ENCODE data around the gene ANKRD11.

The ANKRD11 gene

DNA sequence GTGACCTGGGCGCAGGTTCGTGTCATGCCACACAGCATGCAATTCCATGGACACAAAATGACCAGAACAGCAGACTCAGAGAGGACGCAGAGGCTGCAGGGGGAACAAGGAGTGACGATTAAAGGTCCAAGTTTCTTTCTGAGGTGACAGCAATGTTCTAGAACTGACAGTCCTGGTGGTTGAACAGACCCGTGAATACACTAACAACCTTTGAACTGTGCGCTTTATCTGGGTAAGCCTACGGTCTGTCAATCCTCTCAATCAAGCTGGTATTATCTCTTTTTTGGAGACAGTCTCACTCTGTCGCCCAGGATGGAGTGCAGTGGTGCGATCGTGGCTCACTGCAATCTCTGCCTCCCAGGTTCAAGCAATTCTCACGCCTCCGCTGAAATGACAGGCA lies 138.7 kb downstream of the ANKRD11 start:
- no peak overlapping the region for H3K27ac ChIP-seq (ENCODE audit: low read depth, low read length)
- H3K4me2 ChIP-seq (ENCODE audit: low read length) = no peak overlapping the region
- peaks cover 5% of the 10 kb centered on the region; the same call in 1 of the 2 replicates for H3K36me3 ChIP-seq (ENCODE audit: control insufficient read depth, low read length)
- H3K79me2 ChIP-seq (ENCODE audit: control insufficient read depth, low read length) = peaks cover 98% of the 10 kb centered on the region
- H3K4me1 ChIP-seq (ENCODE audit: control insufficient read depth, low read length) = peaks cover 14% of the 10 kb centered on the region
- no peaks in the 10 kb centered on the region for H3K27me3 ChIP-seq (ENCODE audit: control insufficient read depth, low read length)
- H3K4me3 ChIP-seq (ENCODE audit: low read length) = no peak overlapping the region
- no peaks in the 10 kb centered on the region for H3K9me2 ChIP-seq (replicated peaks; ENCODE audit: control insufficient read depth, low read length)
- TF ChIP-seq, protein P1, sequence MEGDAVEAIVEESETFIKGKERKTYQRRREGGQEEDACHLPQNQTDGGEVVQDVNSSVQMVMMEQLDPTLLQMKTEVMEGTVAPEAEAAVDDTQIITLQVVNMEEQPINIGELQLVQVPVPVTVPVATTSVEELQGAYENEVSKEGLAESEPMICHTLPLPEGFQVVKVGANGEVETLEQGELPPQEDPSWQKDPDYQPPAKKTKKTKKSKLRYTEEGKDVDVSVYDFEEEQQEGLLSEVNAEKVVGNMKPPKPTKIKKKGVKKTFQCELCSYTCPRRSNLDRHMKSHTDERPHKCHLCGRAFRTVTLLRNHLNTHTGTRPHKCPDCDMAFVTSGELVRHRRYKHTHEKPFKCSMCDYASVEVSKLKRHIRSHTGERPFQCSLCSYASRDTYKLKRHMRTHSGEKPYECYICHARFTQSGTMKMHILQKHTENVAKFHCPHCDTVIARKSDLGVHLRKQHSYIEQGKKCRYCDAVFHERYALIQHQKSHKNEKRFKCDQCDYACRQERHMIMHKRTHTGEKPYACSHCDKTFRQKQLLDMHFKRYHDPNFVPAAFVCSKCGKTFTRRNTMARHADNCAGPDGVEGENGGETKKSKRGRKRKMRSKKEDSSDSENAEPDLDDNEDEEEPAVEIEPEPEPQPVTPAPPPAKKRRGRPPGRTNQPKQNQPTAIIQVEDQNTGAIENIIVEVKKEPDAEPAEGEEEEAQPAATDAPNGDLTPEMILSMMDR (IDR thresholded peaks at IDR 0.05; ENCODE audit: low read depth, low read length, poor library complexity, severe bottlenecking) = no peak
- no peak for TF ChIP-seq EZH2phosphoT487 (IDR thresholded peaks at IDR 0.05; ENCODE audit: borderline replicate concordance, low read length)
- H3K9me3 ChIP-seq (ENCODE audit: control insufficient read depth, insufficient read depth, low read length) = no peaks in the 10 kb centered on the region
- H3F3A ChIP-seq (ENCODE audit: control insufficient read depth, insufficient read depth) = 0 out of 2 replicates have a peak, but pooled peaks cover 4% of the 10 kb centered on the region
- H4K20me1 ChIP-seq (ENCODE audit: control insufficient read depth, insufficient read depth, low read depth, low read length) = peaks cover 37% of the 10 kb centered on the region

DNA sequence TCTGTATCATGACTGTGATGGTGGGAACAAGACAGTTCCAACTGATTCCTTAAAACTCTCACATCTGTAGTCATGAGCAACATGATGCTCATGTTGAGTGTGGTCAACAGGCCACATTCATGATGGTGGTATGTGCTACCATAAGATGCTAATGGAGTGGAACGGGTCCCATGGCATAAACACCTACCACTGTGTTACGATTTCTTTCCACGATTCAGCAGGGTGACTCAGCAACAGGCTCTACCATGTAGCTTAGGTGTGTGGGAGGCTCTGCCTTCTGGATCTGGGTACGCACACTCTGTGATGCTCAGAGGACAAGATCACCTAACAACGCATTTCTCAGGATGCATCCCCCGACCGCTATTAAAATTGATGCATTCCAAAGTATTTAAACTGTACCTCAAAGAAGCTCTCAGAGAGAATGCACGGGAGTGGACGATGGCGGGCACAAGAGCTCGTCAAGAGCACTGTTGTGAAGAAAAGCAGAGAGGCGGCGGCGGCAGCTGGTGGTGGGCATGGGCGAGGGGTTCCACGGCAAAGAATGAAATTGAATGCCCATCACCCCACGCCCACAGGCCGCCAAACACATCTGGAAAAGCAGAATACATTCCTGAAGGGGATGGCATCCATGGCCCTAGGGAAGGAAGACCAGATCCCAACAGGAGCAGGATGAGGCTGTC lies 139.5 kb downstream of the ANKRD11 start:
- TF ChIP-seq EZH2phosphoT487 (IDR thresholded peaks at IDR 0.05; ENCODE audit: borderline replicate concordance, low read length) = no peak
- TF ChIP-seq, protein P1 (IDR thresholded peaks at IDR 0.05; ENCODE audit: low read depth, low read length, poor library complexity, severe bottlenecking) = no peak
- no peaks in the 10 kb centered on the region for H3K9me3 ChIP-seq (ENCODE audit: control insufficient read depth, insufficient read depth, low read length)
- H4K20me1 ChIP-seq (ENCODE audit: control insufficient read depth, insufficient read depth, low read depth, low read length) = peaks cover 40% of the 10 kb centered on the region
- 0 out of 2 replicates have a peak, but pooled peaks cover 4% of the 10 kb centered on the region for H3F3A ChIP-seq (ENCODE audit: control insufficient read depth, insufficient read depth)
- peaks cover 100% of the 10 kb centered on the region for H3K79me2 ChIP-seq (ENCODE audit: control insufficient read depth, low read length)
- peaks cover 5% of the 10 kb centered on the region; the same call in 1 of the 2 replicates for H3K36me3 ChIP-seq (ENCODE audit: control insufficient read depth, low read length)
- no peaks in the 10 kb centered on the region for H3K27me3 ChIP-seq (ENCODE audit: control insufficient read depth, low read length)
- no peak overlapping the region for H3K4me3 ChIP-seq (ENCODE audit: low read length)
- H3K27ac ChIP-seq (ENCODE audit: low read depth, low read length) = no peak overlapping the region
- H3K4me1 ChIP-seq (ENCODE audit: control insufficient read depth, low read length) = peaks cover 14% of the 10 kb centered on the region
- H3K4me2 ChIP-seq (ENCODE audit: low read length) = no peak overlapping the region
- no peaks in the 10 kb centered on the region for H3K9me2 ChIP-seq (replicated peaks; ENCODE audit: control insufficient read depth, low read length)

DNA sequence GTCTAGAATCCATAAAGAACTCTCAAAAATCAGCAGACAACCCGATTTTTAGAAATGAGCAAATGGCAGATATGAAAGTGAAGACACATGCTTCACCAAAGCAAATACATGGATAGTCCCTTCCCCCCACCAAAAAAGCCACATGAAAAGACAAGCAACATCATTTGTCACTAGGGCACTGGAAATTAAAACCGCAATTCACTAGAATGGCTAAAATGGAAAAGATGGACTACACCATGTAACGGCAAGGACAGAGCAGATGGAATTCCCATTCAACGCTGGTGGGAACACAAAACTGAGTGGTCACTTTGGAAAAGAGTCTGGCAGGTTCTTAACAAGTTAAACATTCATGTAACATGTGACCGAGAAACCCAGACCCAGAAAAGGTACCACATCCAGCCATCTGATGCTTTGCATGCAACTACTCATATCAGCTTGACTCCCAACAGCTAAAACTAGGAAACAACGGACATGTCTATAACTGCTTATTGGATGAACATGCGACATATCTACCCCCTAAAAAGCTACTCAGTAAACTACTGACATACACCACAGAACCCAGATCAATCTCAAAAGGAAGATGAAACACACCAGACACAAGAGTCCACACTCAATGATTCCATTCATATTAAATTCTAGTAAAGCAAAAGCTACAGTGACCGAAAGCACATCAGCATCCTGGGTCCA lies 140.3 kb downstream of the ANKRD11 start:
- Histone ChIP-seq H3K4me3 (ENCODE audit: low read length) (no peak overlapping the region), H3K27ac (ENCODE audit: low read depth, low read length) (no peak overlapping the region), H4K20me1 (ENCODE audit: control insufficient read depth, insufficient read depth, low read depth, low read length) (peaks cover 40% of the 10 kb centered on the region; the same call in 1 of the 2 replicates), H3K4me2 (ENCODE audit: low read length) (no peak overlapping the region), H3K27me3 (ENCODE audit: control insufficient read depth, low read length) (no peaks in the 10 kb centered on the region), H3K79me2 (ENCODE audit: control insufficient read depth, low read length) (peaks cover 100% of the 10 kb centered on the region), H3K9me2 (replicated peaks; ENCODE audit: control insufficient read depth, low read length) (no peaks in the 10 kb centered on the region), H3K9me3 (ENCODE audit: control insufficient read depth, insufficient read depth, low read length) (no peaks in the 10 kb centered on the region), H3K36me3 (ENCODE audit: control insufficient read depth, low read length) (peaks cover 5% of the 10 kb centered on the region; the same call in 1 of the 2 replicates), H3K4me1 (ENCODE audit: control insufficient read depth, low read length) (peaks cover 14% of the 10 kb centered on the region), H3F3A (ENCODE audit: control insufficient read depth, insufficient read depth) (0 out of 2 replicates have a peak, but pooled peaks cover 4% of the 10 kb centered on the region)
- no peak for TF ChIP-seq EZH2phosphoT487 (IDR thresholded peaks at IDR 0.05; ENCODE audit: borderline replicate concordance, low read length)
- TF ChIP-seq, protein P1 (IDR thresholded peaks at IDR 0.05; ENCODE audit: low read depth, low read length, poor library complexity, severe bottlenecking) = no peak

All from DOHH2 (cell line).